Measurements from ENCODE around the gene USP6NL.
"Not testable (repeated sequence)": the region's sequence is repeated elsewhere in the genome, so short reads cannot be mapped to it uniquely, and the experiment has no call there.

USP6NL gene

GRCh38 chr10:11631890-11632587 is 20.6 kb upstream of the USP6NL start:
- no peak for DNase-seq
- TF ChIP-seq GATA1 (IDR thresholded peaks at IDR 0.05; ENCODE audit: low read depth, low read length), result no peak
- TF ChIP-seq POLR2A (IDR thresholded peaks at IDR 0.05; ENCODE audit: low read length), result no peak

DNA sequence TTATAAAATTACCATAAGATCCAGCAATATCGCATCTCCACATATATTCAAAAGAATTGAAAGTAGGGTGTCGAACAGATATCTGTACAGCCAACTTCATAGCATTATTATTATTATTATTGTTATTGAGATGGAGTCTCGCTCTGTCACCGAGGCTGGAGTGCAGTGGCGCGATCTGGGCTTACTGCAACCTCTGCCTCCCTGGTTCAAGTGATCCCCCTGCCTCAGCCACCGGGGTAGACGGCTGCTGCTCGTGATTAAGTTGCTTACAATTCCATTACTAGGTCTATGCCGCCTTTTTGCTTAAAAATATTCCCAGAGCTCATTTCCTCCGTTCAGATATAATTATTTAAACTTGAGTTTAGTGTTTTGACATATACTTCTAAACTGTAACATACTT is 19.8 kb upstream of the USP6NL start:
- no peak for DNase-seq
- no peak for TF ChIP-seq POLR2A (IDR thresholded peaks at IDR 0.05; ENCODE audit: low read length)
- TF ChIP-seq GATA1 (IDR thresholded peaks at IDR 0.05; ENCODE audit: low read depth, low read length), result no peak

- TF ChIP-seq GATA1 (IDR thresholded peaks at IDR 0.05; ENCODE audit: low read depth, low read length), result no peak
- TF ChIP-seq POLR2A (IDR thresholded peaks at IDR 0.05; ENCODE audit: low read length), result no peak
- DNase-seq, result no peak
Observed at GRCh38 chr10:11629731-11630130, 18.3 kb upstream of the USP6NL start.

DNA sequence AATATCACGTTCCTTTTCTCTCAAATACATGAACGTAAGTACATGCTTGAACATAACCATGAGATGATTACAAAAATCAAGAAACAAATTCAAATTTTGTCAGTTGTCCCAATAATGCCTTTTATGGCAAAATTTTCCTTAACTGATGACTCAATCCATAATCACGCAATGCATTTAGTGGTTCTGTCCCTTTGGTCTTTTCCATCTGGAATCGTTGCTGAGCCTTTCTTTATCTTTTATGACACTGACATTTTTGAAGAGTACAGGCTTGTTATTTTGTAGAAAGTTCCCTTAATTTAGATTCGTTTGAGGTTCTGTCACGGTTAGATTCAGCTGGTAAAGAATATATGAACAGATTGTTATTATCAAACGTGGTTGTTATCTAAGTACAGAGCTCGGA is 16.5 kb upstream of the USP6NL start:
- not testable (repeated sequence) for DNase-seq

GRCh38 chr10:11626071-11626470 is 14.6 kb upstream of the USP6NL start:
- no peak for DNase-seq
- TF ChIP-seq GATA1 (IDR thresholded peaks at IDR 0.05; ENCODE audit: low read depth, low read length) (no peak), POLR2A (IDR thresholded peaks at IDR 0.05; ENCODE audit: low read length) (no peak)

- DNase-seq, result peak in 1 of 2 experiments; percentile 15
- no peak for TF ChIP-seq POLR2A (IDR thresholded peaks at IDR 0.05; ENCODE audit: low read length)
- TF ChIP-seq GATA1 (IDR thresholded peaks at IDR 0.05; ENCODE audit: low read depth, low read length), result no peak
Observed at GRCh38 chr10:11625019-11625735, 13.7 kb upstream of the USP6NL start.

GRCh38 chr10:11617233-11617632 is 5.8 kb upstream of the USP6NL start:
- DNase-seq, result peak in 1 of 2 experiments; percentile 15
- no peak for TF ChIP-seq GATA1 (IDR thresholded peaks at IDR 0.05; ENCODE audit: low read depth, low read length)
- no peak for TF ChIP-seq POLR2A (IDR thresholded peaks at IDR 0.05; ENCODE audit: low read length)

GRCh38 chr10:11616021-11616420 is 4.6 kb upstream of the USP6NL start:
- no peak for DNase-seq

GRCh38 chr10:11615396-11615795 is 3.9 kb upstream of the USP6NL start:
- DNase-seq, result no peak
- TF ChIP-seq GATA1 (IDR thresholded peaks at IDR 0.05; ENCODE audit: low read depth, low read length) (no peak), POLR2A (IDR thresholded peaks at IDR 0.05; ENCODE audit: low read length) (no peak)

More at GRCh38 chr10:11616021-11616420, 4.6 kb upstream of the USP6NL start:
- TF ChIP-seq POLR2A (IDR thresholded peaks at IDR 0.05; ENCODE audit: low read length), result no peak
- TF ChIP-seq GATA1 (IDR thresholded peaks at IDR 0.05; ENCODE audit: low read depth, low read length), result no peak

GRCh38 chr10:11612021-11613001 is 861 bp upstream of the USP6NL start:
- peak; percentile 96 to 98 for DNase-seq
- TF ChIP-seq GATA1 (IDR thresholded peaks at IDR 0.05; ENCODE audit: low read depth, low read length), result peak; percentile 37
- TF ChIP-seq POLR2A (IDR thresholded peaks at IDR 0.05; ENCODE audit: low read length), result peak; percentile 55

GRCh38 chr10:11610826-11611247 is 613 bp downstream of the USP6NL start:
- no peak for TF ChIP-seq GATA1 (IDR thresholded peaks at IDR 0.05; ENCODE audit: low read depth, low read length)
- peak; percentile 67 to 77 for DNase-seq

DNA sequence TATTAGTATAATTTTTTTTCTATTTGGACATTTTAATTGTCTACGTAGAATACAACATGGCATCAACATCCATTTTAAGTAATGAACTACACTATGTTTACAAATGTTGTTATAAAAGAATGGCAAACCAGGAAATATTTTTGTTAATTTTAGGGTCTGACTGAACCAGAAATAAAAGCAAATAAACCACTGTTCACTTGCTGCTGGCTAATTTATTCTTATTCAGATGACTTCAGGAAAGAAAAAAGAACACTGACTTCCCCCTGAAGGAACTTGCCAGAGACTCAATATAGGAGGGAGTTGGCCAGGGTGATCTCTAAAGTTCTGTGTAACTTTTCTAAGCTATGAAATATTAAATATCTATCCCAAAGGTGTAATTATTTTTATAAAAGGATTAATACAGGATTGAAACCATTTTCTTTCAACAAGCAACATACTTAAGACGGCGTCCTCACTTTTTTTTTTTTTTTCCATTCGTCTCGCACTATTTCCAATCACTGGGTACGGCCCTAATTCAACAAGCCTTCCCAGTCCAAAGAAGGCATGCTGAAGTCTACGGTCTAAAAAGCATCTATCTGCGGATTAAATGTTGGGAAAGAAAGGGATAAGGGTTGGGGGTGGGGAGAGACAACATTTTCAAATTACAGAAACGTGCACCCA is 1.2 kb downstream of the USP6NL start:
- TF ChIP-seq GATA1 (IDR thresholded peaks at IDR 0.05; ENCODE audit: low read depth, low read length) (no peak), POLR2A (IDR thresholded peaks at IDR 0.05; ENCODE audit: low read length) (no peak)
- DNase-seq, result peak in 1 of 2 experiments; percentile 74

DNA sequence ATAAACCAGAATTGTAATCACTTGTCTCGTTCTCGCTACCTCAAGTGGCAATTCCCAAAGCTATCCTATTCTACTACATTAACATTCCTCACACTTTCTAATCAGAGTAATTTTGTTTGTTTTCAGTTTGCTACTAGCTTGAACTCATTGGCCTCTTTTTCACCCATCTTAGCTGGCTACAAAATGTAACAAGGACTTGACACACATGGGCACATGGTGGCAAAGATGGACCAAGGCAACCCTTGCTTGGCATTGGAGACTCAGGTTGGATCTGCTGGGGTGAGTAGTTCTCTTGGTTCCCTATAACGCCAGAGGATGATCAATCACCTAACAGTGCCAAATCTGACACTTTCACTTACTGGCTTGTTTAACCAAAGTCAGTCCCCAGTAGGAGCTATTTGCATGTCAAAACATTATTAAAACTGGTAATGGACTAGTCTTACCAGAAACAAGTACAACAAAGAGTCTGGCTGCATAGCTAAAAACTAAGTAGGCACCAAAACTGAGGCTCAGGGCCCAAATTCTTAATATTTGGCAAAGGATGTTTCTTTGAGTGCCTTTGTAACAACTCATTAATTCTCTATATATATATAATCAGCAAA is 1.9 kb downstream of the USP6NL start:
- TF ChIP-seq GATA1 (IDR thresholded peaks at IDR 0.05; ENCODE audit: low read depth, low read length) (no peak), POLR2A (IDR thresholded peaks at IDR 0.05; ENCODE audit: low read length) (no peak)
- peak; percentile 32 to 57 for DNase-seq

Measured in erythroblast (primary cell).